K562 (cell line): ENCODE data around the gene MS4A2. TPM values are rescaled to one million over a fixed set of nuclear protein-coding genes. Genes with fewer than 3 reads are reported as not detected.

ENCODE experiments used
- ATF1 ChIP-seq, 2 experiments: fragments of 450-650 bp in 1 of 2; IDR thresholded peaks; 2 replicates each; pipeline ENCODE4 v1.6.1; 2016; ENCODE audit warnings: missing compliant biosample characterization in 1 of 2, missing genetic modification characterization in 1 of 2
- BACH1 ChIP-seq: fragments of 200-800 bp; sonication (Bioruptor generic); IDR thresholded peaks from 2 replicates; pipeline ENCODE4 v1.6.1; 2016; ENCODE audit warnings: missing genetic modification characterization, missing compliant biosample characterization
- BCOR ChIP-seq: fragments of 450-650 bp; IDR thresholded peaks from 2 replicates; pipeline ENCODE4 v1.6.1; 2016
- KLF1 ChIP-seq: fragments of 450-650 bp; IDR thresholded peaks from 2 replicates; pipeline ENCODE4 v1.6.1; 2016; ENCODE audit warnings: missing genetic modification characterization, missing compliant biosample characterization
- NBN ChIP-seq: fragments of 450-650 bp; IDR thresholded peaks from 2 replicates; pipeline ENCODE4 v1.6.1; 2016; ENCODE audit warnings: low read depth, mild to moderate bottlenecking
- NCOR1 ChIP-seq: fragments of 450-650 bp; IDR thresholded peaks from 2 replicates; pipeline ENCODE4 v1.6.1; 2016; ENCODE audit warnings: mild to moderate bottlenecking, moderate library complexity
- PHF20 ChIP-seq: fragments of 450-650 bp; IDR thresholded peaks from 2 replicates; pipeline ENCODE4 v1.6.1; 2018; ENCODE audit not compliant: partially characterized antibody
- POLR2G ChIP-seq: fragments of 200-400 bp; formaldehyde crosslinking; IDR thresholded peaks from 2 replicates; pipeline ENCODE4 v1.6.1; 2017; ENCODE audit warnings: low read depth, mild to moderate bottlenecking, antibody characterized with exemption, low read length, moderate library complexity
- TAF1 ChIP-seq: IDR thresholded peaks from 2 replicates; pipeline ENCODE4 v1.6.1; 2011; ENCODE audit warnings: mild to moderate bottlenecking, low read length, moderate library complexity; ENCODE audit not compliant: insufficient read depth, control insufficient read depth, severe bottlenecking; ENCODE audit errors: extremely low read depth
- XRCC3 ChIP-seq: fragments of 450-650 bp; IDR thresholded peaks from 2 replicates; pipeline ENCODE4 v1.6.1; 2017; ENCODE audit warnings: mild to moderate bottlenecking, moderate library complexity
- polyA plus RNA-seq, 8 experiments: library from polyadenylated mRNA; depleted of rRNA in 4 of 8; stranded (reverse) in 5 of 8; unstranded in 3 of 8; fragments of >200 nt; fragmentation: Nextera tagmentation in 2 of 8; fragmentation: Illumina TruSeq in 1 of 8; extraction: Ambion mirVana in 2 of 8; extraction: Trizol in 1 of 8; gene quantifications; 2 replicates each; pipeline versions ENCODE4 v1.2.1 to v1.2.3, GENCODE V29; 2011 to 2014; ENCODE audit warnings: inconsistent platforms in 1 of 8, missing spikeins in 1 of 8
- total RNA-seq, 7 experiments: library from RNA; depleted of rRNA in 6 of 7; stranded (reverse); fragments of >200 nt in 6 of 7; fragmentation: Illumina TruSeq in 2 of 7; extraction: Trizol in 2 of 7; gene quantifications; 2 replicates each; pipeline versions ENCODE4 v1.2.1 to v1.2.3, GENCODE V29; 2011 to 2021; ENCODE audit warnings: low replicate concordance in 1 of 7
- TF ChIP-seq, protein P1 (sequence below): sonication (generic); formaldehyde crosslinking; IDR thresholded peaks from 2 replicates; pipeline ENCODE4 v1.5.0; 2020; ENCODE audit warnings: missing genetic modification reagents
- TF ChIP-seq, protein P2 (sequence below): fragments of 450-650 bp; IDR thresholded peaks from 2 replicates; pipeline ENCODE4 v1.6.1; 2016; ENCODE audit warnings: mild to moderate bottlenecking
- TF ChIP-seq, protein P3 (sequence below): fragments of 450-650 bp; formaldehyde crosslinking; IDR thresholded peaks from 2 replicates; pipeline ENCODE4 v1.4.0; 2020; ENCODE audit warnings: mild to moderate bottlenecking, mixed read lengths
- TF ChIP-seq, protein P4 (sequence below): fragments of 450-650 bp; IDR thresholded peaks from one replicate; pipeline ENCODE4 v1.6.1; 2018; ENCODE audit warnings: mild to moderate bottlenecking, moderate library complexity; ENCODE audit not compliant: partially characterized antibody
- TF ChIP-seq, protein P5 (sequence below), 3 experiments: fragments of 200-800 bp in 1 of 3; fragments of 250-450 bp in 1 of 3; fragments of 450-650 bp in 1 of 3; sonication (Bioruptor Pico) in 1 of 3; sonication (Bioruptor generic) in 1 of 3; formaldehyde crosslinking in 1 of 3; IDR thresholded peaks; 2 replicates each; pipeline versions ENCODE4 v1.6.1 to v1.8.0; 2016 to 2022; ENCODE audit warnings: mild to moderate bottlenecking in 2 of 3, missing genetic modification characterization in 2 of 3, missing compliant biosample characterization in 1 of 3, moderate library complexity in 1 of 3
- TF ChIP-seq, protein P6 (sequence below): fragments of 450-650 bp; IDR thresholded peaks from 2 replicates; pipeline ENCODE4 v1.6.1; 2014; ENCODE audit warnings: low read depth, mild to moderate bottlenecking, moderate library complexity, borderline replicate concordance

MS4A2 gene
- total and polyA plus RNA-seq, 9 of the 15 experiments (the other 6 are each of a cell fraction or from before 2014, with no cell fraction given) = 0.06 to 5.7 (median 0.86) TPM

DNA sequence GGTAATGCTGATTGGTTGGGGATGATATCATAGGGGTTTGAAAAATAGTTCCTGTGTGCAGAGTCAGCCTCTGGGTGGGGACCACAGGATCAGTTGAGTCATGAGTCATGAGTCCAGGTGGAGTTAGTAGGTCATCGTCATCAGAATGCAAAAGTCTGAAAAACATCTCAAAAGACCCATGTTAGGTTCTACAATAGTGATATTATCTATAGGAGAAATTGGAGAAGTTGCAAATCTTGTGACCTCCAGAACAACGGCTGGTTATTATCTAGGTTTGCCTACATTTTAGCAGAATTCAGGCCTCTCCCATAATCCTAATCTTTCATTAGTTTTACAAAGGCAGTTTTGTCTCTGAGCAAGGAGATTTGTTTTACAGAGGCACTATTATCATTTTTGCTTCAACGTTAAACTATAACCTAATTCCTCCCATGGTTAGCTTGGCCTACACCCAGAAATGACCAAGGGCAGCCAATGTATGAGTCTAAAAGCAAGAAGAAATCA, 38.9 kb downstream of the MS4A2 start (continued):
- TF ChIP-seq, protein P1, sequence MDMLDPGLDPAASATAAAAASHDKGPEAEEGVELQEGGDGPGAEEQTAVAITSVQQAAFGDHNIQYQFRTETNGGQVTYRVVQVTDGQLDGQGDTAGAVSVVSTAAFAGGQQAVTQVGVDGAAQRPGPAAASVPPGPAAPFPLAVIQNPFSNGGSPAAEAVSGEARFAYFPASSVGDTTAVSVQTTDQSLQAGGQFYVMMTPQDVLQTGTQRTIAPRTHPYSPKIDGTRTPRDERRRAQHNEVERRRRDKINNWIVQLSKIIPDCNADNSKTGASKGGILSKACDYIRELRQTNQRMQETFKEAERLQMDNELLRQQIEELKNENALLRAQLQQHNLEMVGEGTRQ = no peak
- TF ChIP-seq, protein P2, sequence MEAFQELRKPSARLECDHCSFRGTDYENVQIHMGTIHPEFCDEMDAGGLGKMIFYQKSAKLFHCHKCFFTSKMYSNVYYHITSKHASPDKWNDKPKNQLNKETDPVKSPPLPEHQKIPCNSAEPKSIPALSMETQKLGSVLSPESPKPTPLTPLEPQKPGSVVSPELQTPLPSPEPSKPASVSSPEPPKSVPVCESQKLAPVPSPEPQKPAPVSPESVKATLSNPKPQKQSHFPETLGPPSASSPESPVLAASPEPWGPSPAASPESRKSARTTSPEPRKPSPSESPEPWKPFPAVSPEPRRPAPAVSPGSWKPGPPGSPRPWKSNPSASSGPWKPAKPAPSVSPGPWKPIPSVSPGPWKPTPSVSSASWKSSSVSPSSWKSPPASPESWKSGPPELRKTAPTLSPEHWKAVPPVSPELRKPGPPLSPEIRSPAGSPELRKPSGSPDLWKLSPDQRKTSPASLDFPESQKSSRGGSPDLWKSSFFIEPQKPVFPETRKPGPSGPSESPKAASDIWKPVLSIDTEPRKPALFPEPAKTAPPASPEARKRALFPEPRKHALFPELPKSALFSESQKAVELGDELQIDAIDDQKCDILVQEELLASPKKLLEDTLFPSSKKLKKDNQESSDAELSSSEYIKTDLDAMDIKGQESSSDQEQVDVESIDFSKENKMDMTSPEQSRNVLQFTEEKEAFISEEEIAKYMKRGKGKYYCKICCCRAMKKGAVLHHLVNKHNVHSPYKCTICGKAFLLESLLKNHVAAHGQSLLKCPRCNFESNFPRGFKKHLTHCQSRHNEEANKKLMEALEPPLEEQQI = peak; percentile 94
- TF ChIP-seq PHF20 (no peak), NBN (no peak), XRCC3 (no peak), NCOR1 (no peak), POLR2G (no peak), BACH1 (tag) (peak; percentile 62; the same call in 1 of the 2 replicates), KLF1 (tag) (no peak), TAF1 (no peak), ATF1 (CRISPR knock-in tag; IDR thresholded peaks at IDR 0.05) (no peak), ATF1 (tag; IDR thresholded peaks at IDR 0.05) (peak; percentile 52; the same call in 1 of the 2 replicates), BCOR (no peak)
- TF ChIP-seq, protein P3, sequence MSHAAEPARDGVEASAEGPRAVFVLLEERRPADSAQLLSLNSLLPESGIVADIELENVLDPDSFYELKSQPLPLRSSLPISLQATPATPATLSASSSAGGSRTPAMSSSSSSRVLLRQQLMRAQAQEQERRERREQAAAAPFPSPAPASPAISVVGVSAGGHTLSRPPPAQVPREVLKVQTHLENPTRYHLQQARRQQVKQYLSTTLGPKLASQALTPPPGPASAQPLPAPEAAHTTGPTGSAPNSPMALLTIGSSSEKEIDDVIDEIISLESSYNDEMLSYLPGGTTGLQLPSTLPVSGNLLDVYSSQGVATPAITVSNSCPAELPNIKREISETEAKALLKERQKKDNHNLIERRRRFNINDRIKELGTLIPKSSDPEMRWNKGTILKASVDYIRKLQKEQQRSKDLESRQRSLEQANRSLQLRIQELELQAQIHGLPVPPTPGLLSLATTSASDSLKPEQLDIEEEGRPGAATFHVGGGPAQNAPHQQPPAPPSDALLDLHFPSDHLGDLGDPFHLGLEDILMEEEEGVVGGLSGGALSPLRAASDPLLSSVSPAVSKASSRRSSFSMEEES (CRISPR knock-in tag) = no peak
- TF ChIP-seq, protein P4, sequence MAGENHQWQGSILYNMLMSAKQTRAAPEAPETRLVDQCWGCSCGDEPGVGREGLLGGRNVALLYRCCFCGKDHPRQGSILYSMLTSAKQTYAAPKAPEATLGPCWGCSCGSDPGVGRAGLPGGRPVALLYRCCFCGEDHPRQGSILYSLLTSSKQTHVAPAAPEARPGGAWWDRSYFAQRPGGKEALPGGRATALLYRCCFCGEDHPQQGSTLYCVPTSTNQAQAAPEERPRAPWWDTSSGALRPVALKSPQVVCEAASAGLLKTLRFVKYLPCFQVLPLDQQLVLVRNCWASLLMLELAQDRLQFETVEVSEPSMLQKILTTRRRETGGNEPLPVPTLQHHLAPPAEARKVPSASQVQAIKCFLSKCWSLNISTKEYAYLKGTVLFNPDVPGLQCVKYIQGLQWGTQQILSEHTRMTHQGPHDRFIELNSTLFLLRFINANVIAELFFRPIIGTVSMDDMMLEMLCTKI = no peak
- TF ChIP-seq, protein P5, sequence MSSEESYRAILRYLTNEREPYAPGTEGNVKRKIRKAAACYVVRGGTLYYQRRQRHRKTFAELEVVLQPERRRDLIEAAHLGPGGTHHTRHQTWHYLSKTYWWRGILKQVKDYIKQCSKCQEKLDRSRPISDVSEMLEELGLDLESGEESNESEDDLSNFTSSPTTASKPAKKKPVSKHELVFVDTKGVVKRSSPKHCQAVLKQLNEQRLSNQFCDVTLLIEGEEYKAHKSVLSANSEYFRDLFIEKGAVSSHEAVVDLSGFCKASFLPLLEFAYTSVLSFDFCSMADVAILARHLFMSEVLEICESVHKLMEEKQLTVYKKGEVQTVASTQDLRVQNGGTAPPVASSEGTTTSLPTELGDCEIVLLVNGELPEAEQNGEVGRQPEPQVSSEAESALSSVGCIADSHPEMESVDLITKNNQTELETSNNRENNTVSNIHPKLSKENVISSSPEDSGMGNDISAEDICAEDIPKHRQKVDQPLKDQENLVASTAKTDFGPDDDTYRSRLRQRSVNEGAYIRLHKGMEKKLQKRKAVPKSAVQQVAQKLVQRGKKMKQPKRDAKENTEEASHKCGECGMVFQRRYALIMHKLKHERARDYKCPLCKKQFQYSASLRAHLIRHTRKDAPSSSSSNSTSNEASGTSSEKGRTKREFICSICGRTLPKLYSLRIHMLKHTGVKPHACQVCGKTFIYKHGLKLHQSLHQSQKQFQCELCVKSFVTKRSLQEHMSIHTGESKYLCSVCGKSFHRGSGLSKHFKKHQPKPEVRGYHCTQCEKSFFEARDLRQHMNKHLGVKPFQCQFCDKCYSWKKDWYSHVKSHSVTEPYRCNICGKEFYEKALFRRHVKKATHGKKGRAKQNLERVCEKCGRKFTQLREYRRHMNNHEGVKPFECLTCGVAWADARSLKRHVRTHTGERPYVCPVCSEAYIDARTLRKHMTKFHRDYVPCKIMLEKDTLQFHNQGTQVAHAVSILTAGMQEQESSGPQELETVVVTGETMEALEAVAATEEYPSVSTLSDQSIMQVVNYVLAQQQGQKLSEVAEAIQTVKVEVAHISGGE (CRISPR knock-in tag; IDR thresholded peaks at IDR 0.05) = no peak
- TF ChIP-seq, protein P6, sequence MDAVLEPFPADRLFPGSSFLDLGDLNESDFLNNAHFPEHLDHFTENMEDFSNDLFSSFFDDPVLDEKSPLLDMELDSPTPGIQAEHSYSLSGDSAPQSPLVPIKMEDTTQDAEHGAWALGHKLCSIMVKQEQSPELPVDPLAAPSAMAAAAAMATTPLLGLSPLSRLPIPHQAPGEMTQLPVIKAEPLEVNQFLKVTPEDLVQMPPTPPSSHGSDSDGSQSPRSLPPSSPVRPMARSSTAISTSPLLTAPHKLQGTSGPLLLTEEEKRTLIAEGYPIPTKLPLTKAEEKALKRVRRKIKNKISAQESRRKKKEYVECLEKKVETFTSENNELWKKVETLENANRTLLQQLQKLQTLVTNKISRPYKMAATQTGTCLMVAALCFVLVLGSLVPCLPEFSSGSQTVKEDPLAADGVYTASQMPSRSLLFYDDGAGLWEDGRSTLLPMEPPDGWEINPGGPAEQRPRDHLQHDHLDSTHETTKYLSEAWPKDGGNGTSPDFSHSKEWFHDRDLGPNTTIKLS = no peak
